Keratinocyte (primary cell): ENCODE measurements around the gene DPY19L1. TPM values are rescaled to one million over a fixed set of nuclear protein-coding genes. Genes with fewer than 3 reads are reported as not detected.
"Not testable (repeated sequence)": the region's sequence is repeated elsewhere in the genome, so short reads cannot be mapped to it uniquely, and the experiment has no call there.

Source experiments
- DNase-seq: peaks from one replicate; pipeline ENCODE4 v3.0.0-alpha.2; 2011; ENCODE audit warnings: low read depth, missing footprints, low spot score
- FAIRE-seq: peaks from 2 replicates; lab custom pipeline; 2011; peaks lifted over from hg19 to GRCh38; lab: Jason Lieb, UNC
- H2AFZ ChIP-seq: 2 replicates; pipeline ENCODE4 v1.6.0; 2012; ENCODE audit warnings: low read length, control low read depth, inconsistent platforms; ENCODE audit not compliant: control insufficient read depth
- H3K27ac ChIP-seq: 2 replicates; pipeline ENCODE4 v1.5.1; 2011; ENCODE audit warnings: low read length; ENCODE audit not compliant: control insufficient read depth, insufficient read depth
- H3K27me3 ChIP-seq: 3 replicates; pipeline ENCODE4 v1.6.0; 2011; ENCODE audit warnings: low read length; ENCODE audit not compliant: control insufficient read depth, insufficient read depth; ENCODE audit errors: extremely low read depth
- H3K36me3 ChIP-seq, 2 experiments: 2 replicates in 1 of 2; 3 replicates in 1 of 2; pipeline ENCODE4 v1.5.1; 2011; ENCODE audit warnings: low read length in 2 of 2, mild to moderate bottlenecking in 1 of 2; ENCODE audit not compliant: control insufficient read depth in 2 of 2, insufficient read depth in 2 of 2; ENCODE audit errors: extremely low read depth in 1 of 2
- H3K4me1 ChIP-seq: 3 replicates; pipeline ENCODE4 v1.5.1; 2011; ENCODE audit warnings: low read length; ENCODE audit not compliant: control insufficient read depth, insufficient read depth; ENCODE audit errors: extremely low read depth
- H3K4me2 ChIP-seq: 3 replicates; pipeline ENCODE4 v1.6.0; 2011; ENCODE audit warnings: low read depth, low read length; ENCODE audit not compliant: control insufficient read depth, insufficient read depth; ENCODE audit errors: extremely low read depth
- H3K4me3 ChIP-seq, 3 experiments: fragments of 200-600 bp in 1 of 3; sonication (generic) in 1 of 3; 2 replicates in 2 of 3; 3 replicates in 1 of 3; pipeline ENCODE4 v1.5.1; 2011 to 2016; ENCODE audit warnings: low read length in 3 of 3, mild to moderate bottlenecking in 3 of 3, control low read depth in 2 of 3, inconsistent platforms in 1 of 3, low read depth in 1 of 3, mixed read lengths in 1 of 3, mixed run types in 1 of 3, moderate library complexity in 1 of 3; ENCODE audit not compliant: control insufficient read depth in 2 of 3, insufficient read depth in 2 of 3; ENCODE audit errors: extremely low read depth in 1 of 3
- H3K79me2 ChIP-seq: 2 replicates; pipeline ENCODE4 v1.6.0; 2012; ENCODE audit warnings: low read length; ENCODE audit not compliant: control insufficient read depth, insufficient read depth
- H3K9ac ChIP-seq: 3 replicates; pipeline ENCODE4 v1.6.0; 2011; ENCODE audit warnings: low read length; ENCODE audit not compliant: control insufficient read depth, insufficient read depth; ENCODE audit errors: extremely low read depth
- H3K9me1 ChIP-seq: 3 replicates; pipeline ENCODE4 v1.6.0; 2011; ENCODE audit warnings: low read length; ENCODE audit not compliant: control insufficient read depth, insufficient read depth; ENCODE audit errors: extremely low read depth
- H3K9me3 ChIP-seq: 2 replicates; pipeline ENCODE4 v1.5.1; 2012; ENCODE audit warnings: low read depth, low read length; ENCODE audit not compliant: control insufficient read depth
- H4K20me1 ChIP-seq: 3 replicates; pipeline ENCODE4 v1.6.0; 2011; ENCODE audit warnings: low read length; ENCODE audit not compliant: control insufficient read depth, insufficient read depth; ENCODE audit errors: extremely low read depth
- dilution Hi-C: fragments of 300-500 bp; cut with MboI; formaldehyde crosslinking; loops from one replicate; pipeline ENCODE4 v1.7.0; 2020; ENCODE audit warnings: low sequenced_read_pairs; ENCODE audit not compliant: extremely low pct_ligation_motif_present
- polyA plus RNA-seq, 5 experiments: library from polyadenylated mRNA; depleted of rRNA in 3 of 5; stranded (reverse) in 3 of 5; stranded (forward) in 1 of 5; unstranded in 1 of 5; fragments of >200 nt; gene quantifications; 1 replicate in 1 of 5; 2 replicates in 3 of 5; 3 replicates in 1 of 5; pipeline versions ENCODE4 v1.2.1 to v1.2.3, GENCODE V29; 2011 to 2012; ENCODE audit warnings: missing spikeins in 2 of 5, low read depth in 1 of 5, low replicate concordance in 1 of 5

Gene DPY19L1
- polyA plus RNA-seq, 1 donor (not counting 4 experiments of a cell fraction or from before 2014, with no cell fraction given), result 29.2 TPM

- H3K27ac ChIP-seq, H3K4me2 ChIP-seq, H3K79me2 ChIP-seq, FAIRE-seq, dilution Hi-C loops, H3K27me3 ChIP-seq, H2AFZ ChIP-seq, H3K9ac ChIP-seq, H4K20me1 ChIP-seq, H3K4me1 ChIP-seq, H3K4me3 ChIP-seq, H3K9me3 ChIP-seq, DNase-seq, H3K9me1 ChIP-seq, H3K36me3 ChIP-seq: not testable (repeated sequence)
Observed at GRCh38 chr7:35047912-35048305, 10.6 kb upstream of the DPY19L1 start.

GRCh38 chr7:35047263-35047911, 10.1 kb upstream of the DPY19L1 start:
- H3K4me1 ChIP-seq, H3K27ac ChIP-seq, H2AFZ ChIP-seq, H3K36me3 ChIP-seq, FAIRE-seq, H3K4me3 ChIP-seq, H3K79me2 ChIP-seq, DNase-seq, H3K9me1 ChIP-seq, H3K9me3 ChIP-seq, H3K9ac ChIP-seq, dilution Hi-C loops, H3K27me3 ChIP-seq, H4K20me1 ChIP-seq, H3K4me2 ChIP-seq: not testable (repeated sequence)

- dilution Hi-C loops, H3K9ac ChIP-seq, H3K4me1 ChIP-seq, H3K4me3 ChIP-seq, H2AFZ ChIP-seq, H3K9me3 ChIP-seq, H3K36me3 ChIP-seq, H3K4me2 ChIP-seq, DNase-seq, FAIRE-seq, H3K79me2 ChIP-seq, H3K27me3 ChIP-seq, H3K9me1 ChIP-seq, H4K20me1 ChIP-seq, H3K27ac ChIP-seq: not testable (repeated sequence)
Observed at GRCh38 chr7:35043301-35043700, 6.0 kb upstream of the DPY19L1 start.
